OCI-LY7 (cell line): ENCODE data around the gene LPP. TPM values are rescaled to one million over a fixed set of nuclear protein-coding genes. Genes with fewer than 3 reads are reported as not detected.
A peak's percentile ranks its signal among the peaks of the same experiment; 100 is the strongest.

Experiments
- BruUV-seq: library from RNA; stranded (reverse); fragments of 400-500 nt; replicated peaks from 2 replicates; lab custom pipeline; 2021; lab: Mats Ljungman, UMichigan
- CTCF ChIA-PET: fragments of 300-600 bp; sonication (Branson Sonifier 250); formaldehyde crosslinking; loops from one replicate; lab custom pipeline; 2022; ENCODE audit warnings: antibody characterized with exemption; ENCODE audit not compliant: unreplicated experiment; lab: Charles Lee
- POLR2A ChIA-PET: fragments of 300-600 bp; sonication (Branson Sonifier 250); formaldehyde crosslinking; loops from one replicate; lab custom pipeline; 2022; ENCODE audit warnings: antibody characterized with exemption; lab: Charles Lee
- DNase-seq: peaks from one replicate; pipeline ENCODE4 v3.0.0-alpha.2; 2015; ENCODE audit warnings: low spot score
- H2AFZ ChIP-seq: fragments of 200-600 bp; sonication (generic), shearing (Covaris generic); 2 replicates; pipeline ENCODE4 v1.6.1; 2014; ENCODE audit warnings: mild to moderate bottlenecking, antibody characterized with exemption, low read length, moderate library complexity
- H3K27ac ChIP-seq: fragments of 200-600 bp; sonication (generic); 2 replicates; pipeline ENCODE4 v1.5.1; 2014; ENCODE audit warnings: mixed run types, low read depth, mild to moderate bottlenecking, moderate library complexity, low read length, inconsistent platforms; ENCODE audit not compliant: poor library complexity, severe bottlenecking
- H3K36me3 ChIP-seq: fragments of 200-600 bp; sonication (generic); 2 replicates; pipeline ENCODE4 v1.6.1; 2014; ENCODE audit warnings: mild to moderate bottlenecking, antibody characterized with exemption, low read length, moderate library complexity, mixed read lengths; ENCODE audit not compliant: insufficient read depth
- H3K4me1 ChIP-seq: fragments of 200-600 bp; sonication (generic); 2 replicates; pipeline ENCODE4 v1.5.1; 2014; ENCODE audit warnings: mild to moderate bottlenecking, low read length; ENCODE audit not compliant: insufficient read depth, poor library complexity, severe bottlenecking
- H3K4me2 ChIP-seq: fragments of 200-600 bp; sonication (generic); 2 replicates; pipeline ENCODE4 v1.6.1; 2014; ENCODE audit warnings: mild to moderate bottlenecking, low read length
- H3K4me3 ChIP-seq: fragments of 200-600 bp; sonication (generic); 2 replicates; pipeline ENCODE4 v1.5.1; 2014; ENCODE audit warnings: mild to moderate bottlenecking, low read depth, low read length; ENCODE audit not compliant: poor library complexity, severe bottlenecking
- H3K79me2 ChIP-seq: fragments of 200-600 bp; sonication (generic); 2 replicates; pipeline ENCODE4 v1.6.1; 2016; ENCODE audit warnings: low read depth, mild to moderate bottlenecking, low read length, moderate library complexity, mixed read lengths; ENCODE audit not compliant: insufficient read depth
- H3K9me2 ChIP-seq: fragments of 200-600 bp; sonication (generic); 2 replicates; pipeline ENCODE4 v1.6.1; 2016; ENCODE audit warnings: mild to moderate bottlenecking, low read length, mixed read lengths; ENCODE audit not compliant: insufficient read depth
- H3K9me3 ChIP-seq: fragments of 200-600 bp; sonication (generic); 2 replicates; pipeline ENCODE4 v1.6.1; 2014; ENCODE audit warnings: mild to moderate bottlenecking, mixed run types, low read length, mixed read lengths
- H4K20me1 ChIP-seq: fragments of 200-600 bp; sonication (generic); 2 replicates; pipeline ENCODE4 v1.6.1; 2014; ENCODE audit warnings: mild to moderate bottlenecking, antibody characterized with exemption, low read length, moderate library complexity, mixed read lengths; ENCODE audit not compliant: insufficient read depth
- CTCF ChIP-seq: fragments of 200-600 bp; sonication (generic); conservative IDR thresholded peaks from 2 replicates; pipeline ENCODE4 v1.5.1; 2014; ENCODE audit warnings: mild to moderate bottlenecking, antibody characterized with exemption, low read length, moderate library complexity, mixed read lengths
- EZH2phosphoT487 ChIP-seq: fragments of 200-600 bp; sonication (generic); IDR thresholded peaks from 2 replicates; pipeline ENCODE4 v1.6.1; 2018; ENCODE audit warnings: low read depth, borderline replicate concordance, mild to moderate bottlenecking, mixed run types, antibody characterized with exemption, low read length, moderate library complexity, mixed read lengths
- intact Hi-C: fragments of 100-400 bp; cut with micrococcal nuclease; formaldehyde crosslinking; loops from one replicate; pipeline ENCODE4 v1.10.0; 2022; ENCODE audit not compliant: unreplicated experiment
- total RNA-seq, 2 experiments: library from RNA; depleted of rRNA in 1 of 2; stranded (reverse); fragments of >200 nt in 1 of 2; shearing (Covaris generic) in 1 of 2; gene quantifications; 2 replicates each; pipeline ENCODE4 v1.2.3, GENCODE V29; 2014 to 2022

LPP gene
- total RNA-seq, 2 experiments from 2014 or later: 10.9 to 119 TPM

GRCh38 chr3:188270423-188270972 is 116.5 kb downstream of the LPP start:
- Histone ChIP-seq H3K4me3 (peak overlapping the region; percentile 4), H3K4me2 (peak overlapping the region; percentile 55), H3K9me2 (no peaks in the 10 kb centered on the region), H4K20me1 (no peaks in the 10 kb centered on the region), H2AFZ (no peak overlapping the region), H3K36me3 (no peaks in the 10 kb centered on the region; the same call in 1 of the 2 replicates), H3K27ac (no peak overlapping the region), H3K9me3 (no peaks in the 10 kb centered on the region), H3K79me2 (no peaks in the 10 kb centered on the region), H3K4me1 (peaks cover 29% of the 10 kb centered on the region)
- intact Hi-C loops: no loop called here
- TF ChIP-seq EZH2phosphoT487 (no peak), CTCF (no peak)
- POLR2A ChIA-PET: interaction anchor here (0.6 to 1.7 kb wide), 3 partner anchors 9 to 318 kb away, joined by 3 to 7 read pairs (median 4); no protein-coding TSS in a partner anchor
- CTCF ChIA-PET: no interaction called here
- no TSS peak for BruUV-seq
- DNase-seq: no peak

- TF ChIP-seq CTCF (no peak), EZH2phosphoT487 (no peak)
- Histone ChIP-seq H3K9me3 (no peaks in the 10 kb centered on the region), H3K9me2 (no peaks in the 10 kb centered on the region), H3K4me3 (peak overlapping the region; percentile 4), H3K79me2 (no peaks in the 10 kb centered on the region), H4K20me1 (no peaks in the 10 kb centered on the region), H3K27ac (no peak overlapping the region), H3K36me3 (no peaks in the 10 kb centered on the region; the same call in 1 of the 2 replicates), H3K4me1 (peaks cover 29% of the 10 kb centered on the region), H3K4me2 (peak overlapping the region; percentile 55), H2AFZ (no peak overlapping the region)
- no TSS peak for BruUV-seq
- CTCF ChIA-PET: interaction anchor here (1.0 kb wide), 1 partner anchor 66 kb away, joined by 4 read pairs; no protein-coding TSS in a partner anchor
- DNase-seq: no peak
- POLR2A ChIA-PET: interaction anchor here (0.6 to 1.7 kb wide), 3 partner anchors 10 to 319 kb away, joined by 3 to 7 read pairs (median 4); no protein-coding TSS in a partner anchor
- intact Hi-C loops: no loop called here
These were observed 117.4 kb downstream of the LPP start for GRCh38 chr3:188271226-188271914.
